Cerebellar nuclear complex (tissue), 1 donor: ENCODE measurements around the gene WDR45.
A peak's percentile ranks its signal among the peaks of the same experiment; 100 is the strongest.
"Not testable (repeated sequence)": the region's sequence is repeated elsewhere in the genome, so short reads cannot be mapped to it uniquely, and the experiment has no call there.

Experiments used
- DNase-seq, 2 experiments: peaks; one replicate each; lab custom pipeline; 2025; lab: John Stamatoyannopoulos, UW

Gene WDR45

GRCh38 chrX:49079489-49080428 lies at the start of gene WDR45:
Gene WDR45 (minus strand): TSS chrX:49079887. CDS start chrX:49078095, 1,792 bp downstream.
- DNase-seq: peak in 1 of 2 experiments; percentile 1

- DNase-seq: no peak
These were observed 49.7 kb upstream of the WDR45 start for GRCh38 chrX:49129427-49129826.

- DNase-seq: not testable (repeated sequence)
These were observed 48.1 kb upstream of the WDR45 start for GRCh38 chrX:49127742-49128258.

- no peak for DNase-seq
These were observed 42.8 kb upstream of the WDR45 start for GRCh38 chrX:49122499-49122898.

- no peak for DNase-seq
These were observed 40.4 kb upstream of the WDR45 start for GRCh38 chrX:49120091-49120490.

GRCh38 chrX:49117581-49117980 lies 37.9 kb upstream of the WDR45 start:
- no peak for DNase-seq

GRCh38 chrX:49116716-49117115 lies 37.0 kb upstream of the WDR45 start:
- DNase-seq: no peak

GRCh38 chrX:49116076-49116475 lies 36.4 kb upstream of the WDR45 start:
- no peak for DNase-seq

GRCh38 chrX:49111791-49112190 lies 32.1 kb upstream of the WDR45 start:
- no peak for DNase-seq

GRCh38 chrX:49110417-49110816 lies 30.7 kb upstream of the WDR45 start:
- no peak for DNase-seq

GRCh38 chrX:49108641-49109040 lies 29.0 kb upstream of the WDR45 start:
- no peak for DNase-seq

GRCh38 chrX:49106930-49107329 lies 27.2 kb upstream of the WDR45 start:
- no peak for DNase-seq

- no peak for DNase-seq
These were observed 26.6 kb upstream of the WDR45 start for GRCh38 chrX:49106296-49106695.

- DNase-seq: no peak
These were observed 23.9 kb upstream of the WDR45 start for GRCh38 chrX:49103637-49104036.

- no peak for DNase-seq
These were observed 22.5 kb upstream of the WDR45 start for GRCh38 chrX:49102190-49102589.

- DNase-seq: no peak
These were observed 21.9 kb upstream of the WDR45 start for GRCh38 chrX:49101629-49101984.

GRCh38 chrX:49100704-49101628 lies 21.3 kb upstream of the WDR45 start:
- DNase-seq: peak in 1 of 2 experiments; percentile 73

GRCh38 chrX:49096419-49096818 lies 16.7 kb upstream of the WDR45 start:
- DNase-seq: no peak

- no peak for DNase-seq
These were observed 9.9 kb upstream of the WDR45 start for GRCh38 chrX:49089553-49089952.

- DNase-seq: no peak
These were observed 2.7 kb upstream of the WDR45 start for GRCh38 chrX:49082271-49082871.

- no peak for DNase-seq
These were observed 1.7 kb downstream of the WDR45 start for GRCh38 chrX:49077941-49078340.

- no peak for DNase-seq
These were observed 4.3 kb downstream of the WDR45 start for GRCh38 chrX:49075347-49075746.
